Measurements from ENCODE around the gene C16orf54.
"Not testable (repeated sequence)": the region's sequence is repeated elsewhere in the genome, so short reads cannot be mapped to it uniquely, and the experiment has no call there.

DNA sequence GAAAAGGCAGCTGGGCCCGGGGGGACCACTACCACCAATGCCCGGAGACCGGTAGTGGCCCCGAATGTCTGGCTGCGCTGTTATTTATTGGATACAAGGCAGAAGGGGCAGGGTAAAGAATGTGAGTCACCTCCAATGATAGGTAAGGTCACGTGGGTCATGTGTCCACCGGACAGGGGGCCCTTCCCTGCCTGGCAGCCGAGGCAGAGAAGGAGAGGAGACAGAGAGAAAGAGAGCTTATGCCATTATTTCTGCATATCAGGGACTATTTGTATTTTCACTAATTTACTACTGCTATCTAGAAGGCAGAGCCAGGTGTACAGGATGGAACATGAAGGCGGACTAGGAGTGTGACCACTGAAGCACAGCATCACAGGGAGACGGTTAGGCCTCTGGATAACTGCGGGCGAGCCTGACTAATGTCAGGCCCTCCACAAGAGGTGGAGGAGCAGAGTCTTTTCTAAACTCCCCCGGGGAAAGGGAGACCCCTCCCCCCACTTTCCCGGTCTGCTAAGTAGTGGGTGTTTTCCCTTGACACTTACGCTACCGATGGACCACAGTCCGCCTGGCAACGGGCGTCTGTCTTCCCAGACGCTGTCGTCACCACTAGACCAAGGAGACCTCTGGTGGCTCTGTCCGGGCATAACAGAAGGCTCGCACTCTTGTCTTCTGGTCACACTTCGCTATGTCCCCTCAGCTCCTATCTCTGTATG lies 24.5 kb downstream of the C16orf54 start:
- not testable (repeated sequence) for TF ChIP-seq POLR2AphosphoS5 (IDR thresholded peaks at IDR 0.05; ENCODE audit: low read depth, low read length); SPI1 (IDR thresholded peaks at IDR 0.05; ENCODE audit: low read depth, low read length); PAX5 (IDR thresholded peaks at IDR 0.05; ENCODE audit: insufficient read depth, low read length, severe bottlenecking)

Measured in GM12891 (cell line).